ENCODE results near the gene NR1H3.
"Not testable (repeated sequence)": the region's sequence is repeated elsewhere in the genome, so short reads cannot be mapped to it uniquely, and the experiment has no call there.

The NR1H3 gene

GRCh38 chr11:47302853-47303252 lies 45.1 kb downstream of the NR1H3 start:
- DNase-seq (ENCODE audit: low read depth in 3 of 3, low spot score in 1 of 3), result no peak

DNA sequence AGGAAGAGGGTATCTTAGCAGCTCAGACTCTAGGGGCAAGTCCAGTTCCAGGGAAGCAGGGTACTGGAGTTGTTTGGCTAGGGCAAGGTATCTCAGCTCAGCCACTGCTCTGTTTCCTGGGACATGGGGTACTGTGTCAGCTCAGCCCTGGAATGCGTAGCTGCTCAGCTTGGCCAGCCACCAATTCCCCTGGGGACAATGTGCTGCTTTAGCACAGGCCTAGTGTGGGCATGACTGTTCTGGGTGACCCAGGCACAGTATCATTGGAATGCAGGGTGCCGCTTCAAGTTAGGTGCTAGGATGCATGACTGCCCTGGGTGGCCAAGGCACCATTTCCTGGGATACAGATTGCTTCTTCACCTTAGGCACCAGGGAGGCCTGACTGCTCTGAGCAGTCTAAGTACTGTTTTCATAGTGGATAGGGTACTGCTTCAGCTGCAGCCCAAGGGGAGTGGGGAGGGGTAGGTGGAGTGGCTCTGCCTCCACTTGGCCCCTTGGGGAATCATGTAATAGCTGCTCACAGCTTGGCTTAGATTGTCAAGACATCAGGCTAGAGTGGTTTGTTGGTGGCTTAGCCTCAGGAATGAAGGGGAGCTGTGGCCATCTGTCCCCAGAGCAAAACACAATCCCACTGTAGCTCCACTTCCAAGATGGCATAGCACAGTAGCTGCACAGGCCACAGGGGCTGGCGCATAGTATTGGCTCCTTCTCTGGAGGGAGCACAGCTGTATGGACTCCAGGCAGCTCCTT lies 48.1 kb downstream of the NR1H3 start:
- no peak for DNase-seq (ENCODE audit: low read depth in 3 of 3, low spot score in 1 of 3)

- no peak for DNase-seq (ENCODE audit: low read depth in 3 of 3, low spot score in 1 of 3)
These were observed 48.7 kb downstream of the NR1H3 start for GRCh38 chr11:47306484-47306844.

DNA sequence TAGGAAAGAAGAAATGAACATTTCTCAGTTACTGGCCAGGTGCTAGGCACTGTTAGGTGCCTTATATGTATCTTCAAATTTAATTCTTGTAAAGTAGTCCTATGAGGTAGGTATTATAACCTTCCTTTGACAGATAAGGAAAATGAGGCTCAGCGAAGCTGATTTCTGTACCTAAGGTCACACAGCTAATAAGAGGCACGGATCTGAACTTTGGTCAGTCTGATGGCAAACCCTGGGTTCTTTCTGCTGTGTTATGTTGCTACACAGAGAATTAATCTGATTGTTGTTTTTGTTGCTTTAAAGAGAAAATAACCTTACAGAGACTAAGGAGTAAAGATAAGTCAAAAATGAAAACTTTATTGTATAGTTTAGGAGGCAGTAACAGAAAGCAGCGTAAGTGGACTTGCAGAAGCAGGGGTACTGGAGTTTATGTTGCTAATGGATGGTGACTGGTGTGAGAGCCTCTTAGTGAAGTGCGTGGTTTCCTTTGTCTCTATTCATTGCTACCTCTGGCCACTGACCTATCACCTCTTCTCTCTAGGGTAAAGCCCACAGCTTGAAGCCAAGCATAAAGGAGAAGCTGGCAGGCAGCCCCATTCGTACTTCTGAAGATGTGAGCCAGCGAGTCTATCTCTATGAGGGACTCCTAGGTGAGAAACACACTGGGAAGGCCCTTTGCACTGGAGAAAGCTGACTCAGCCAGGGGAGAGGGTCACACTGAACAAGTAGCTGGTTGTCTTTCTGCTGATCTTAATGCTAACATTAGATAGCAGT lies 50.4 kb downstream of the NR1H3 start:
- DNase-seq (ENCODE audit: low read depth in 3 of 3, low spot score in 1 of 3), result no peak

GRCh38 chr11:47314992-47315391 lies 57.2 kb downstream of the NR1H3 start:
- no peak for DNase-seq (ENCODE audit: low read depth in 3 of 3, low spot score in 1 of 3)

- DNase-seq (ENCODE audit: low read depth in 3 of 3, low spot score in 1 of 3), result not testable (repeated sequence)
These were observed 58.7 kb downstream of the NR1H3 start for GRCh38 chr11:47316501-47316900.

DNA sequence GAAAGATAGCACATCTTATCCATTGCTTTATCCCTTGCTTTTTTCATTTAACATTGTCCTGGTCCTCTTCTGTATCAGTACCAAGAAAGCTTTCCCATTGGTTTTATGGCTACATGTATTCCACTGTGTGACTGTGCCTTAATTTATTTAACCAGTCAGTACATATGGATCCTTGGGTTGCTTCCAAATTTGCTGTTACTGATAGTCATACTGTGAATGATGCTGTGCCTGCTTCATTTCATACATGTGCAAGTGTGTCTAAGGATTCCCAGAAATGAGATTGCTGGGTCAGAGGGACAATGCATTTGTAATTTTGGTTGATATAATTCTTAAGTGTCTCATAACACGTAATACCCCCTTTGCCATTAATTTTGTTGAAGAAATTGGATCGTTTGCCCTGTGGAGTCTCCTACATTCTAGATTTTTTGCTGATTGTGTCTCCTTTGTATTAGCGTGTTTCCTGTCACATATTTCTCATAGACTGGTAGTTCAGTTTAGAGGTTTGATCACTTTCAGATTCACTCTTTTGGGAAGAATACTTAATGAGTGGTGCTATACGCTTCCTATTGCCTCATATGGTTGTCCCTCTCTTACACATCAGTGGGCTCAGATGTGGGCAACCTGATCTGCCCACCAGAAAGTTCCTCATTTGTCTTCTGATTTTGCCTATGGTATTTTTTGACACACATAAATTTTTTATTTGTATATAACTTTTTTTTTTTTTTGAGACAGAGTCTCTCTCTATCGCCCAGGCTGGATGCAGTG lies 59.5 kb downstream of the NR1H3 start:
- DNase-seq (ENCODE audit: low read depth in 3 of 3, low spot score in 1 of 3), result no peak

DNA sequence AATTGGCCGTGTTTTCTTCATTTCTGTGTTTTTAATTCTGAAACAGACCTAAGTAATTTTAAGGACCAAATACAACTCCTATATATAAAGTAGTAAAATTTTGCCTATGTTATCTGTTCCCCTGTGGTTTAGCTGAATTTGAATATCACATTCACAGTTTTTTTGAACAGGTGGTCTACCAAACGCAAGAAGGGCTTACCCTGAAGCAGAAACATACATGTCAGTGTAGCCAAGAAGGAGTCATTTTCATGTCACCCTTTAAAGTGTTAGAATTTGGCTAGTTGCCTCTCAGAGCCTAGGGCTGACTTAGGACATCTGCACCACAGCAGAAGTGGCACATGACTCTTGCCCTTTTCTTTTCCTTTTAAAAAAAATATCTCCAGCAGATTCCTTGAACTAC lies 60.4 kb downstream of the NR1H3 start:
- DNase-seq (ENCODE audit: low read depth in 3 of 3, low spot score in 1 of 3), result no peak

Measured in stimulated activated CD4-positive, alpha-beta T cell treated with anti-CD3 and anti-CD28 coated beads, TNF-alpha, amount 100 ng/mL, for 1 hour (primary cell).